DMS114 treated with DMSO at 0.1 percent for 48 hours (cell line): ENCODE data around the gene HSD11B1.
"Not testable (repeated sequence)": the region's sequence is repeated elsewhere in the genome, so short reads cannot be mapped to it uniquely, and the experiment has no call there.

Experiments
- DNase-seq: peaks from one replicate; lab custom pipeline; 2025; ENCODE audit not compliant: unreplicated experiment; lab: John Stamatoyannopoulos, UW

HSD11B1 gene

DNA sequence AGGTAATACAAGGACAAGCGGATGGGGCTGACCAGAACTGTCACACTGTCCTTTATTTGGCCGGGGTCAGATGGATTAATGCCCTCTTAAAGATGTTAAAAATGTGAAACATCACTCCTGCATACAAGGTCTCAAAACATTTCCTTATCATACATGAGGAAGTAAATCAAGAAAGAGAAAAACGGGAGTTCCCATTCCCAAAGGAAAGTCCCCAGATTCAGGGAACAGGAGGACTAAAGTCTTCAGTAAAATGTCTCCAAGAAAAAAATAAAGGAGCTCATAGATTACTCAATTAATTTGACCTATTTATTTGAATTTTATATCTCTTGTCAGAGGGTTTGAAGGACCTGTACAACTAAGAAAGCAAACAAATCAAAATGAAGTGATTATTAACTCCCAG is 13.4 kb upstream of the HSD11B1 start:
- no peak for DNase-seq

DNA sequence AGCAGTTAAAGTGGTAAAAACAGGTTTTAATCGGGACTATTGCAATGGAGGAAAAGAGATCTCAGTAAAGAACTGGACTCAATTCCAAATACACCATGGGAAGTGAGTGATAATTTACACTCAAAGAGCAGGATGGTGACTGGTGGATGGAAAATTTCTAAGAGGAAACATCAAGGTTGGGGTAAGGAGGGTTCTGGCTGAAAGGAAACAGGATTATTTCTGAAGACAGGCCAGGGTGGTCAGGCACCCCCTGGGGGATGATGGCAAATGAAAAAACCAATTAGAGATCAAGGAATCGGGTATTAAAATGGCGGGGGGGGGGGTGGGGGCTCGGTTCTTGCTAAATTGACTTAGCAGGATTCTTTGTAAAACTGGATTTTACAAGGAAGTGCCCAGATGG is 12.3 kb upstream of the HSD11B1 start:
- no peak for DNase-seq

DNA sequence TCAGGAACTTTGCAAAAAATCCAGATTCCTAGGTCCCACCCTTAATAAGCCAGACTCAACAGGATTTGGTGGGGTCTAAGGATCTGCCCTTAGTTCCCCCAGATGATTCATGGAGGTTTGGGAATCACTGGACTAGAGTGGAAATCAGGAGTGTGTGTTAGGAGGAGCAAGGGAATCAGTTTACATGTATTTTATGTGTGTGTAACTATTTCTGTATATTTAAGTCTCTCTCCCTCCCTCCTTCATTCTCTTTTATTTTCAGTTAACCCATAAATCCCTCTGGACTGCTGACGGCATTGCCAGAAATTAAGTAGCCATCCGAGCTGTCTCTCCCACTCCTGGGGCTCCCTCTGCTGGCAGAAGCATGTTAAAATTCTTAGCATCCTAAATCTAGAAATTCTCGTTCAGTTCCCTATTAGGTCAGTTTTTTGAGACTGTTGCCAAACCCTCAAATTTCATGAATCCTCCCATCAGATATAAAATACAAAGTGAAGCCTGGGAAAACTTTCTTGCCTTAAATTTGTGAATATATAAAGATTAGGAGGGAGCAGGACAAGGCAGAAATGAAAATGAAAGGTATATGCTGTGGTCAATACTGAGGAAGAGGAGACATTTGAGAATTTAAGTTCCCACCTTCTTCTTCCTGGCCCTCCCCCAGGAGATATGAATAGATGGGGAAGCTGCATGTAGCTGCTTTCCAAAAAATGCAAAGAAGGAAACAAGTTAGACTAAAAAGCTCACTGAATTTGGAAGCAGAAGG is 11.7 kb upstream of the HSD11B1 start:
- peak; percentile 71 for DNase-seq

DNA sequence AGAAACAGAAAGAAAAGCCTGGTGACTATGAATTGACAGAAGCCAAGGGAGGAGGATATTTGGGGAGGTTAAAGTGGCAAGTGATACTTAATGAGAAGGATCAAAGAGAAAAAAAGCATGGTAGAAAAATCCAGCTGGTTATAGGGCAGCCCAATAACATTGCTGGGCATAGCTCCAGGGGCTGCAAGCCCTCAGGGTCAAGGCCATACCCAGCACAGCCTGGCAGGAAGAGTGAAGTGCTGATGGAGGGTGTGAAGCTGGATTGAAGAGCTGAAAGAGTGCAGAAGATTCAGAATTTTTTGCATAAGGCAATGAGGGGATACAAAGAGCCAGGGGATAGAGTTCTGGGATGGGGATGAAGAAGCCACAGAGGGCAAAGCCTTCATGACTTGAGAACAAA is 8.0 kb upstream of the HSD11B1 start:
- DNase-seq = no peak

- DNase-seq = no peak
Measured at GRCh38 chr1:209697126-209697525, 7.5 kb upstream of the HSD11B1 start.

DNA sequence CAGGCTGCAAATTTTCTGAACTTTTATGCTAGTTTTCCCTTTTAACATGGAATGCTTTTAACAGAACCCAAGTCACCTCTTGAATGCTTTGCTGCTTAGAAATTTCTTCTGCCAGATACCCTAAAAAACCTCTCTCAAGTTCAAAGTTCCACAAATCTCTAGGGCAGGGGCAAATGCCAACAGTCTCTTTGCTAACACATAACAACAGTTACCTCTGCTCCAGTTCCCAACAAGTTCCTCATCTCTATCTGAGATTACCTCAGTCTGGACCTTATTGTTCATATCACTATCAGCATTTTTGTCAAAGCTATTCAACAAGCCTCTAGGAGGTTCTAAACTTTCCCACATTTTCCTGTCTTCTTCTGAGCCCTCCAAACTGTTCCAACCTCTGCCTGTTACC is 4.0 kb upstream of the HSD11B1 start:
- not testable (repeated sequence) for DNase-seq

DNA sequence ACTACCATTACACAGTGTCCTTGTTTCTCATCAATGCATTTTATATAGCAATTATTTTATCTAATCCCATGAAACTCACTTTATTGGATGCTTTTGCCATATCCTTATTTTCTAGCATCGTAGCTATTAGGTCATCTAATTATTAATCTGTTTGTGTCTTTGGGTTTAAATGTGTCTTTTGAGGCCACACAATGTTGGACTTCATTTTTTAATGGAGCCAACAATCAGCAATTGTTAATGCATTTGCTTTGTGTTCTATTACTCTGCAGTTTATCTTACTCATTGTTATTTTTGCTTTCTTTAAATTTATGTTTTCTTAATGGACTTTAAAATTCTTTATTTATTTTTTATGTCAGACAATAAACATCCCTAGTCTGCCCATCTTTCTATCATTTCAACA is 1.8 kb upstream of the HSD11B1 start:
- DNase-seq = no peak

GRCh38 chr1:209703834-209704504 is 677 bp upstream of the HSD11B1 start:
- DNase-seq = no peak

- no peak for DNase-seq
Measured at GRCh38 chr1:209705033-209705598, 470 bp downstream of the HSD11B1 start.

- no peak for DNase-seq
Measured at GRCh38 chr1:209706622-209707021, 2.0 kb downstream of the HSD11B1 start.

GRCh38 chr1:209707308-209707707 is 2.7 kb downstream of the HSD11B1 start:
- no peak for DNase-seq

GRCh38 chr1:209708297-209708696 is 3.7 kb downstream of the HSD11B1 start:
- DNase-seq = no peak

GRCh38 chr1:209710093-209710492 is 5.4 kb downstream of the HSD11B1 start:
- DNase-seq = no peak

DNA sequence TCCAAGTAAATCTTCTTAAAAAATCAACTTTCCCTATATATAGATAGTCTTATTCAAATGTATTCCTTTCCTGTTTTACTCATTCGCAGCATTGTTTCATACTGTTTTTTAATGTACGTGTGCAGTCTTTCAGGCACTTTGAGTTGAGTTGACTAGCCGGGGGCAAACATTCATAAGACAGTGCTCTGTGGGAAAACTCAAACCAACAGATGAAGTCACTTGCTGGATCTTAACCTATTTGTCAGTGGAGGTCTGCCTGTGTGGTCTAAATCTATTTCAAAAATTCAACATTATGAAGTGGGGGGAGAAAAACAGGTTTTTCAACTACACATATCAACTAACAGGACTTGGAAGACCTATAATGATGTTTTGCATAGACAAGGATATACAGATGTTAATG is 6.2 kb downstream of the HSD11B1 start:
- no peak for DNase-seq

- no peak for DNase-seq
Measured at GRCh38 chr1:209714338-209714737, 9.7 kb downstream of the HSD11B1 start.

GRCh38 chr1:209715314-209715713 is 10.7 kb downstream of the HSD11B1 start:
- no peak for DNase-seq

- DNase-seq = no peak
Measured at GRCh38 chr1:209717818-209718217, 13.2 kb downstream of the HSD11B1 start.

DNA sequence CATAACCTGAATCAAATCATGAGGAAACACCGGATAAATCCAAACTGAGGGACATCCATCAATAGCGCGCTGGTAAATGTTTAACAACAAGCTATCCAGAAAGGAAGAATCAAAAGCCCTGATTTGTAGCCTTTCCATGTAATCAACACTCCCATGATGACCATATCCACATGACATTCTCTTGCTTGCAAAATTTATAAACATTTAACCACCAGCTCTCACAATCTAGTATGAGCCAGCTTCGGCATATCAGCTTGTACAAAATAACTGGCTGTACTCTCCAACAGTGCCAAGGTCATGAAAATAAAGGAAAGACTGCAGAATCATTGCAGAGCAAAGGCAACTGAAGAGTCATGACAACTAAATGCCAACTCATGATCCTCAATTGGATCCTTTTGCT is 15.7 kb downstream of the HSD11B1 start:
- DNase-seq = no peak

DNA sequence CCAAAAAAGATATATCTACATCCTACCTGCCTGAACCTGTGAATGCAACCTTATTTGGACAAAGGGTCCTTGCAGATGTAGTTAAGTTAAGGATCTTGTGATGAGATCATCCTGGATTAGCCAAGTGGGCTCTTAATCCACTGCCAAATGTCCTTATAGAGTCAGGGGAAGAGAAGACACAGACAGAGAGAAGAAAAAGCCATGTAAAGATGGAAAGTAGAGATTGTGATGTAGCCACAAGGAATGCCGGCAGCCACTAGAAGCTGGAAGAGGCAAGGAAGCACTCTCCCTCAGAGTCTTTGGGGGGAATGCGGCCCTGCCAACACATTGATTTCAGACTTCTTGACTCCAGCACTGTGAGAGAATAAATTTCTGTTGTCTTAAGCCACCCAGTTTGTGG is 16.2 kb downstream of the HSD11B1 start:
- no peak for DNase-seq

GRCh38 chr1:209721323-209721722 is 16.7 kb downstream of the HSD11B1 start:
- DNase-seq = no peak

GRCh38 chr1:209723265-209723664 is 18.6 kb downstream of the HSD11B1 start:
- no peak for DNase-seq
